ENCODE results near the gene AMOTL2. TPM values are rescaled to one million over a fixed set of nuclear protein-coding genes. Genes with fewer than 3 reads are reported as not detected.
A peak's percentile ranks its signal among the peaks of the same experiment; 100 is the strongest.

AMOTL2 gene
- total and polyA plus RNA-seq, 3 experiments from 2014 or later = 0.10 TPM; not detected in 2

DNA sequence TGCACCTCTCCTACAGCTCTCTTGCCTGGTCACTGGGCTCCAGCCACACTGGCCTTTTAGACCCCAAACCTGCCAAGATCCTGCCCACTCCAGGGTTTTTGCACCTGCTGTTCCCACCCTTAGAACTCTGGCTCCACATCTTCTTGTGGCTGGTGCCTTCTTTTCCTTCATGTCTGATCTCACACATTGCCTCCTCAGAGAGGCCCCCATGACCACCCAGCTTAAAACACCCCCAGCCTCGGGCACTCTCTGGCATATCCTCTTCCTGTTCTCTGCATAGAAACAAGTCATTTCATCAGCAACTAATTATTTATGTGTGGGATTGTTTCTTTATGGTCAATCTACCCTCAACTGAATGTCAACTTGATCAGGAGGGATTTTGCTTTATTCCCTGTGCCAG lies 14.0 kb upstream of the AMOTL2 start:
- no peaks in the 10 kb centered on the region for H3K9me3 Mint-ChIP-seq
- no peak overlapping the region for H3K27ac Mint-ChIP-seq
- ChIA-PET CTCF (no interaction called here), POLR2A (no interaction called here)
- H3K4me3 ChIP-seq (ENCODE audit: low read length) = no peak overlapping the region
- H3K4me1 ChIP-seq (ENCODE audit: insufficient read depth, low read length) = no peaks in the 10 kb centered on the region
- H3K27ac ChIP-seq (ENCODE audit: low read depth, low read length) = no peak overlapping the region
- no peaks in the 10 kb centered on the region for H3K36me3 ChIP-seq (ENCODE audit: insufficient read depth, low read length)
- H3K36me3 Mint-ChIP-seq = no peaks in the 10 kb centered on the region
- H3K27me3 Mint-ChIP-seq = peaks cover 21 to 50% of the 10 kb centered on the region in 2 donors
- no peaks in the 10 kb centered on the region for H3K4me1 Mint-ChIP-seq
- DNase-seq = no peak
- H3K9me3 ChIP-seq (ENCODE audit: low read length) = no peaks in the 10 kb centered on the region
- no peak overlapping the region for H3K4me3 Mint-ChIP-seq
- H3K27me3 ChIP-seq (ENCODE audit: insufficient read depth, low read length, poor library complexity, severe bottlenecking) = no peaks in the 10 kb centered on the region

DNA sequence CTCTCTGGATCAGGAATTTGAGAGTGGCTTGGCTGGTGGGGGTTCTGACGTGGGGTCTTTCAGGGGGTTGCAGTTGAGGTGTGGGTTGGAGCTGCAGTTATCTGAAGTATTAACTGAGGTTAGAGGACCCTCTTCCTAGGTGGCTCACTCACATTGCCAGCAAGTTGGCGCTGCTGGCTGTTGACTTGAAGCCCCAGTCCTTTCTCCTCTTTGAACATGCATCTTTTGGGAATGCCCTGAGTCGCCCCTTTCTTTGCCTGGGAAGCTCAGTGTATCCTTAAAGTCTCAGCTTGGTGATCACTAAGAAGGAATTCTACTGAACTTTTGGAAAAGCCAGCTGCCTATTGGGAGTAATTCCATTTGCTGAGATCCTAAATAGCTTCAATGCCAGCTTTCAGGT lies 13.0 kb upstream of the AMOTL2 start:
- DNase-seq = no peak
- CTCF ChIA-PET = interaction anchor here (1.1 to 1.4 kb wide), 2 partner anchors 11 to 78 kb away, joined by 3 to 4 read pairs; no protein-coding TSS in a partner anchor
- H3K9me3 Mint-ChIP-seq = no peaks in the 10 kb centered on the region
- H3K36me3 Mint-ChIP-seq = no peaks in the 10 kb centered on the region
- Histone ChIP-seq H3K27ac (ENCODE audit: low read depth, low read length) (no peak overlapping the region), H3K4me3 (ENCODE audit: low read length) (no peak overlapping the region), H3K36me3 (ENCODE audit: insufficient read depth, low read length) (no peaks in the 10 kb centered on the region), H3K9me3 (ENCODE audit: low read length) (no peaks in the 10 kb centered on the region), H3K4me1 (ENCODE audit: insufficient read depth, low read length) (no peaks in the 10 kb centered on the region), H3K27me3 (ENCODE audit: insufficient read depth, low read length, poor library complexity, severe bottlenecking) (no peaks in the 10 kb centered on the region)
- H3K4me3 Mint-ChIP-seq = no peak overlapping the region
- no peaks in the 10 kb centered on the region for H3K4me1 Mint-ChIP-seq
- peak overlapping the region in 1 of 8 donors; percentile 73 for H3K27ac Mint-ChIP-seq
- POLR2A ChIA-PET = no interaction called here
- H3K27me3 Mint-ChIP-seq = peaks cover 27 to 54% of the 10 kb centered on the region in 2 donors

GRCh38 chr3:134384963-134385362 lies 10.7 kb upstream of the AMOTL2 start:
- CTCF ChIA-PET = interaction anchor here (0.8 kb wide), 1 partner anchor 172 kb away, joined by 3 read pairs; no protein-coding TSS in a partner anchor
- no peaks in the 10 kb centered on the region for H3K36me3 ChIP-seq (ENCODE audit: insufficient read depth, low read length)
- H3K9me3 ChIP-seq (ENCODE audit: low read length) = no peaks in the 10 kb centered on the region
- no peak overlapping the region for H3K27ac Mint-ChIP-seq
- DNase-seq = no peak
- peaks cover 26 to 37% of the 10 kb centered on the region in 2 donors for H3K27me3 Mint-ChIP-seq
- H3K27me3 ChIP-seq (ENCODE audit: insufficient read depth, low read length, poor library complexity, severe bottlenecking) = peaks cover 4% of the 10 kb centered on the region
- POLR2A ChIA-PET = no interaction called here
- H3K4me3 Mint-ChIP-seq = no peak overlapping the region
- no peak overlapping the region for H3K4me3 ChIP-seq (ENCODE audit: low read length)
- H3K4me1 Mint-ChIP-seq = no peaks in the 10 kb centered on the region
- H3K36me3 Mint-ChIP-seq = no peaks in the 10 kb centered on the region
- H3K27ac ChIP-seq (ENCODE audit: low read depth, low read length) = no peak overlapping the region
- no peaks in the 10 kb centered on the region for H3K9me3 Mint-ChIP-seq
- H3K4me1 ChIP-seq (ENCODE audit: insufficient read depth, low read length) = no peaks in the 10 kb centered on the region

GRCh38 chr3:134381831-134382442 lies 7.7 kb upstream of the AMOTL2 start:
- peaks cover 4% of the 10 kb centered on the region for H3K27me3 ChIP-seq (ENCODE audit: insufficient read depth, low read length, poor library complexity, severe bottlenecking)
- Mint-ChIP-seq H3K36me3 (no peaks in the 10 kb centered on the region), H3K27me3 (peaks cover 19 to 21% of the 10 kb centered on the region in 2 donors), H3K9me3 (no peaks in the 10 kb centered on the region), H3K27ac (no peak overlapping the region), H3K4me1 (no peaks in the 10 kb centered on the region), H3K4me3 (no peak overlapping the region)
- no peaks in the 10 kb centered on the region for H3K36me3 ChIP-seq (ENCODE audit: insufficient read depth, low read length)
- no peak for DNase-seq
- POLR2A ChIA-PET = no interaction called here
- no peaks in the 10 kb centered on the region for H3K9me3 ChIP-seq (ENCODE audit: low read length)
- H3K4me1 ChIP-seq (ENCODE audit: insufficient read depth, low read length) = no peaks in the 10 kb centered on the region
- no peak overlapping the region for H3K27ac ChIP-seq (ENCODE audit: low read depth, low read length)
- H3K4me3 ChIP-seq (ENCODE audit: low read length) = no peak overlapping the region
- CTCF ChIA-PET = no interaction called here

GRCh38 chr3:134381076-134381475 lies 6.8 kb upstream of the AMOTL2 start:
- peaks cover 20 to 24% of the 10 kb centered on the region in 2 donors for H3K27me3 Mint-ChIP-seq
- H3K27ac Mint-ChIP-seq = no peak overlapping the region
- no peak overlapping the region for H3K4me3 Mint-ChIP-seq
- Histone ChIP-seq H3K4me3 (ENCODE audit: low read length) (no peak overlapping the region), H3K27me3 (ENCODE audit: insufficient read depth, low read length, poor library complexity, severe bottlenecking) (peaks cover 8% of the 10 kb centered on the region), H3K27ac (ENCODE audit: low read depth, low read length) (no peak overlapping the region), H3K9me3 (ENCODE audit: low read length) (no peaks in the 10 kb centered on the region), H3K36me3 (ENCODE audit: insufficient read depth, low read length) (no peaks in the 10 kb centered on the region), H3K4me1 (ENCODE audit: insufficient read depth, low read length) (no peaks in the 10 kb centered on the region)
- H3K36me3 Mint-ChIP-seq = no peaks in the 10 kb centered on the region
- H3K9me3 Mint-ChIP-seq = no peaks in the 10 kb centered on the region
- DNase-seq = no peak
- CTCF ChIA-PET = interaction anchor here (0.9 to 2.0 kb wide), 2 partner anchors 24 to 168 kb away, joined by 4 read pairs; no protein-coding TSS in a partner anchor
- H3K4me1 Mint-ChIP-seq = no peaks in the 10 kb centered on the region
- POLR2A ChIA-PET = no interaction called here

DNA sequence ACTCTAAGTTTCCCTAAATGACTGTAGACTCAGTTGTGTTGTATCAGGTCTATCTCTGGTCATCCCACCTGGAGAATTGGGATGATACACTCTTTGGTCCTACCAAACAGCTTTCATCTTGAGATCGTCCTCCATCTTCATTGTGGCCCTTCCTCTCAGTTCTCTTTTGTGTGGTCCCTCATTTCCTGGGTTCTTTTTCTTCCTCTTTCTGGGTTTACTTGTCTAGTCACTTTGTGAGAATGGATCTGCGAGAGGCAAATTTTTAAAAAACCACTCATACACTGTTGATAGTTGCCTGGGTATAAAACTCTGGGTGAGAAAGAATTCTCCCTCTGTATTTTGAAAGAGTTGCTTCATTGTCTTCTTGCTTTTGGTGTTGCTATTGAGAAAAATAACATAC lies 6.0 kb upstream of the AMOTL2 start:
- DNase-seq = no peak
- peaks cover 14% of the 10 kb centered on the region for H3K27me3 ChIP-seq (ENCODE audit: insufficient read depth, low read length, poor library complexity, severe bottlenecking)
- H3K4me3 ChIP-seq (ENCODE audit: low read length) = no peak overlapping the region
- H3K9me3 ChIP-seq (ENCODE audit: low read length) = no peaks in the 10 kb centered on the region
- Mint-ChIP-seq H3K4me3 (no peak overlapping the region), H3K27me3 (peaks cover 24 to 32% of the 10 kb centered on the region in 2 donors), H3K27ac (no peak overlapping the region), H3K36me3 (no peaks in the 10 kb centered on the region), H3K4me1 (peaks cover 3 to 8% (median 5%) of the 10 kb centered on the region in 3 donors), H3K9me3 (no peaks in the 10 kb centered on the region)
- POLR2A ChIA-PET = no interaction called here
- H3K27ac ChIP-seq (ENCODE audit: low read depth, low read length) = no peak overlapping the region
- H3K4me1 ChIP-seq (ENCODE audit: insufficient read depth, low read length) = no peaks in the 10 kb centered on the region
- CTCF ChIA-PET = interaction anchor here (0.9 to 2.0 kb wide), 3 partner anchors 15 to 167 kb away, joined by 3 to 4 read pairs (median 4); no protein-coding TSS in a partner anchor
- no peaks in the 10 kb centered on the region for H3K36me3 ChIP-seq (ENCODE audit: insufficient read depth, low read length)

GRCh38 chr3:134378818-134379217 lies 4.6 kb upstream of the AMOTL2 start:
- Histone ChIP-seq H3K27me3 (ENCODE audit: insufficient read depth, low read length, poor library complexity, severe bottlenecking) (peaks cover 25% of the 10 kb centered on the region), H3K4me1 (ENCODE audit: insufficient read depth, low read length) (peaks cover 7% of the 10 kb centered on the region), H3K36me3 (ENCODE audit: insufficient read depth, low read length) (no peaks in the 10 kb centered on the region), H3K9me3 (ENCODE audit: low read length) (no peaks in the 10 kb centered on the region), H3K27ac (ENCODE audit: low read depth, low read length) (no peak overlapping the region), H3K4me3 (ENCODE audit: low read length) (no peak overlapping the region)
- Mint-ChIP-seq H3K27ac (peak overlapping the region in 1 of 8 donors; percentile 83), H3K4me1 (peaks cover 11 to 16% (median 12%) of the 10 kb centered on the region in 3 donors), H3K4me3 (no peak overlapping the region), H3K36me3 (no peaks in the 10 kb centered on the region), H3K9me3 (no peaks in the 10 kb centered on the region), H3K27me3 (peaks cover 24 to 41% of the 10 kb centered on the region in 2 donors)
- ChIA-PET POLR2A (no interaction called here), CTCF (interaction anchor here (1.2 to 2.0 kb wide), 2 partner anchors 18 to 22 kb away, joined by 3 to 4 read pairs; no protein-coding TSS in a partner anchor)
- DNase-seq = no peak

DNA sequence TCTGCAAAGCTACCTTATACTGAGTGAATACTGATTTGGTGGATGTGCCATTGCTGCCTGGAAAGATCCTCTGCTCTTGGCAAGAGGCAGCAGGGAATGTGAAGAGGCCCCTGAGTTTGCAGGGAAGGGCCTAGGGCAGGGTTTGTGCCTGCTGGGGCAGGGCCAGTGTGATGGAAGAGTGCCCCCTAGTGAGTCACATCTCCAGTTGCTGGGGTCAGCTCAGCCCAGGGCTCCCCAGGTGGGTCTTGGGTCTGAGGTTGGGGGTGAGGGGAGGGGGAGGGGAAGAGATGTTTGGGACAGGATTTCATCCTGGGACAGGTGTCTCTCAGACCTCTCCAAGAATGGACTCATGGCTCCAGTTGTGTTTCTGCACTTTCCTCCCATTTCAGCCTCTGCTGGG lies 4.1 kb upstream of the AMOTL2 start:
- no peaks in the 10 kb centered on the region for H3K9me3 Mint-ChIP-seq
- no peak overlapping the region for H3K4me3 ChIP-seq (ENCODE audit: low read length)
- POLR2A ChIA-PET = interaction anchor here (0.6 kb wide), 1 partner anchor 36 kb away, joined by 10 read pairs; no protein-coding TSS in a partner anchor
- H3K9me3 ChIP-seq (ENCODE audit: low read length) = no peaks in the 10 kb centered on the region
- no peak overlapping the region for H3K4me3 Mint-ChIP-seq
- H3K36me3 Mint-ChIP-seq = no peaks in the 10 kb centered on the region
- H3K27me3 Mint-ChIP-seq = peaks cover 24 to 41% of the 10 kb centered on the region in 2 donors
- H3K4me1 Mint-ChIP-seq = peaks cover 11 to 16% (median 12%) of the 10 kb centered on the region in 3 donors
- CTCF ChIA-PET = interaction anchor here (1.2 to 1.6 kb wide), 3 partner anchors 17 to 166 kb away, joined by 3 to 4 read pairs (median 3); no protein-coding TSS in a partner anchor
- no peaks in the 10 kb centered on the region for H3K36me3 ChIP-seq (ENCODE audit: insufficient read depth, low read length)
- peak in 2 of 5 donors; percentile 15 to 17 for DNase-seq
- peaks cover 10% of the 10 kb centered on the region for H3K4me1 ChIP-seq (ENCODE audit: insufficient read depth, low read length)
- no peak overlapping the region for H3K27ac Mint-ChIP-seq
- H3K27me3 ChIP-seq (ENCODE audit: insufficient read depth, low read length, poor library complexity, severe bottlenecking) = peaks cover 25% of the 10 kb centered on the region
- H3K27ac ChIP-seq (ENCODE audit: low read depth, low read length) = no peak overlapping the region
